Measurements from ENCODE around the gene ADI1.
"Not testable (repeated sequence)": the region's sequence is repeated elsewhere in the genome, so short reads cannot be mapped to it uniquely, and the experiment has no call there.

The ADI1 gene

GRCh38 chr2:3451169-3451568 is 68.2 kb downstream of the ADI1 start:
- DNase-seq (ENCODE audit: low spot score) (no peak), ATAC-seq (ENCODE audit: low read depth) (no peak)
- Histone ChIP-seq H3K36me3 (ENCODE audit: low read depth) (peaks cover 18% of the 10 kb centered on the region), H3K4me3 (ENCODE audit: severe bottlenecking) (no peak overlapping the region), H3K27ac (ENCODE audit: poor library complexity, severe bottlenecking) (no peak overlapping the region), H3K4me1 (ENCODE audit: insufficient read depth, poor library complexity, severe bottlenecking) (no peaks in the 10 kb centered on the region), H3K27me3 (ENCODE audit: insufficient read depth, poor library complexity, severe bottlenecking) (no peaks in the 10 kb centered on the region), H3K9me3 (ENCODE audit: severe bottlenecking) (no peaks in the 10 kb centered on the region)
- TF ChIP-seq CTCF (IDR thresholded peaks at IDR 0.05; ENCODE audit: poor library complexity, severe bottlenecking), result no peak

GRCh38 chr2:3450385-3451010 is 68.8 kb downstream of the ADI1 start:
- ATAC-seq (ENCODE audit: low read depth), result no peak
- no peaks in the 10 kb centered on the region for H3K9me3 ChIP-seq (ENCODE audit: severe bottlenecking)
- H3K27me3 ChIP-seq (ENCODE audit: insufficient read depth, poor library complexity, severe bottlenecking), result no peaks in the 10 kb centered on the region
- no peak for TF ChIP-seq CTCF (IDR thresholded peaks at IDR 0.05; ENCODE audit: poor library complexity, severe bottlenecking)
- H3K27ac ChIP-seq (ENCODE audit: poor library complexity, severe bottlenecking), result no peak overlapping the region
- no peaks in the 10 kb centered on the region for H3K4me1 ChIP-seq (ENCODE audit: insufficient read depth, poor library complexity, severe bottlenecking)
- DNase-seq (ENCODE audit: low spot score), result no peak
- H3K36me3 ChIP-seq (ENCODE audit: low read depth), result peaks cover 23% of the 10 kb centered on the region
- no peak overlapping the region for H3K4me3 ChIP-seq (ENCODE audit: severe bottlenecking)

GRCh38 chr2:3449936-3450335 is 69.4 kb downstream of the ADI1 start:
- DNase-seq (ENCODE audit: low spot score), result no peak
- Histone ChIP-seq H3K9me3 (ENCODE audit: severe bottlenecking) (no peaks in the 10 kb centered on the region), H3K36me3 (ENCODE audit: low read depth) (peaks cover 29% of the 10 kb centered on the region), H3K4me3 (ENCODE audit: severe bottlenecking) (no peak overlapping the region), H3K4me1 (ENCODE audit: insufficient read depth, poor library complexity, severe bottlenecking) (no peaks in the 10 kb centered on the region), H3K27ac (ENCODE audit: poor library complexity, severe bottlenecking) (no peak overlapping the region), H3K27me3 (ENCODE audit: insufficient read depth, poor library complexity, severe bottlenecking) (no peaks in the 10 kb centered on the region)
- no peak for ATAC-seq (ENCODE audit: low read depth)
- no peak for TF ChIP-seq CTCF (IDR thresholded peaks at IDR 0.05; ENCODE audit: poor library complexity, severe bottlenecking)

- H3K4me3 ChIP-seq (ENCODE audit: severe bottlenecking), result no peak overlapping the region
- no peaks in the 10 kb centered on the region for H3K9me3 ChIP-seq (ENCODE audit: severe bottlenecking)
- TF ChIP-seq CTCF (IDR thresholded peaks at IDR 0.05; ENCODE audit: poor library complexity, severe bottlenecking), result no peak
- ATAC-seq (ENCODE audit: low read depth), result no peak
- H3K4me1 ChIP-seq (ENCODE audit: insufficient read depth, poor library complexity, severe bottlenecking), result no peaks in the 10 kb centered on the region
- no peaks in the 10 kb centered on the region for H3K27me3 ChIP-seq (ENCODE audit: insufficient read depth, poor library complexity, severe bottlenecking)
- H3K36me3 ChIP-seq (ENCODE audit: low read depth), result peaks cover 36% of the 10 kb centered on the region
- H3K27ac ChIP-seq (ENCODE audit: poor library complexity, severe bottlenecking), result no peak overlapping the region
- no peak for DNase-seq (ENCODE audit: low spot score)
Measured at GRCh38 chr2:3449086-3449485, 70.2 kb downstream of the ADI1 start.

- not testable (repeated sequence) for H3K9me3 ChIP-seq (ENCODE audit: severe bottlenecking); H3K4me1 ChIP-seq (ENCODE audit: insufficient read depth, poor library complexity, severe bottlenecking)
Measured at GRCh38 chr2:3448441-3448911, 70.9 kb downstream of the ADI1 start.

More at GRCh38 chr2:3448441-3448911, 70.9 kb downstream of the ADI1 start:
- H3K27ac ChIP-seq (ENCODE audit: poor library complexity, severe bottlenecking); ATAC-seq (ENCODE audit: low read depth); H3K27me3 ChIP-seq (ENCODE audit: insufficient read depth, poor library complexity, severe bottlenecking); DNase-seq (ENCODE audit: low spot score); H3K4me3 ChIP-seq (ENCODE audit: severe bottlenecking): not testable (repeated sequence)
- peaks cover 42% of the 10 kb centered on the region for H3K36me3 ChIP-seq (ENCODE audit: low read depth)

All from RWPE2 (cell line).